Upper lobe of left lung (tissue), 6 donors: ENCODE results near the gene CTNNA1. TPM values are rescaled to one million over a fixed set of nuclear protein-coding genes. Genes with fewer than 3 reads are reported as not detected.

Experiments
- ATAC-seq, 2 donors: fragments of 200-7000 bp; cut with Tn5 transposase; one replicate each; pipeline ENCODE4 v1.9.1; 2022; ENCODE audit warnings: mild to moderate bottlenecking in 2 of 2, moderate library complexity in 2 of 2; ENCODE audit not compliant: low FRiP score in 2 of 2
- DNase-seq, 2 donors: peaks; one replicate each; pipeline ENCODE4 v3.0.0-alpha.2; 2019 to 2020
- H3K27ac ChIP-seq, 4 donors: fragments of 200-600 bp; sonication (generic); one replicate each; pipeline ENCODE4 v1.5.1; 2016 to 2019
- H3K27me3 ChIP-seq, 4 donors: fragments of 200-600 bp; sonication (generic); one replicate each; pipeline ENCODE4 v1.5.1; 2017 to 2019
- H3K36me3 ChIP-seq, 4 donors: fragments of 200-600 bp; sonication (generic); one replicate each; pipeline ENCODE4 v1.5.1; 2016 to 2019
- H3K4me1 ChIP-seq, 4 donors: fragments of 200-600 bp; sonication (generic); one replicate each; pipeline ENCODE4 v1.5.1; 2018 to 2019
- H3K4me3 ChIP-seq, 4 donors: fragments of 200-600 bp; sonication (generic); one replicate each; pipeline ENCODE4 v1.5.1; 2017 to 2019; ENCODE audit warnings: mild to moderate bottlenecking in 2 of 4, moderate library complexity in 1 of 4
- H3K9me3 ChIP-seq, 4 donors: fragments of 200-600 bp; sonication (generic); one replicate each; pipeline ENCODE4 v1.5.1; 2018 to 2019
- EP300 ChIP-seq, 4 donors: sonication (generic); formaldehyde crosslinking; IDR thresholded peaks; one replicate each; pipeline ENCODE4 v1.5.1; 2017; ENCODE audit warnings: antibody characterized with exemption in 4 of 4, control low read depth in 2 of 4
- POLR2A ChIP-seq, 4 donors: fragments of 450-650 bp; IDR thresholded peaks; one replicate each; pipeline ENCODE4 v1.5.1; 2016 to 2017; ENCODE audit warnings: antibody characterized with exemption in 4 of 4, mild to moderate bottlenecking in 2 of 4
- POLR2AphosphoS5 ChIP-seq, 2 donors: sonication (generic); formaldehyde crosslinking; IDR thresholded peaks; one replicate each; pipeline ENCODE4 v1.5.1; 2017; ENCODE audit warnings: antibody characterized with exemption in 2 of 2
- WGBS, 2 donors: methylation state at CpG; one replicate each; pipeline ENCODE4 v1.1.5; 2017 to 2018; 5-methylcytosine and 5-hydroxymethylcytosine counted together
- total RNA-seq, 6 donors: library from RNA; depleted of rRNA in 4 of 6; stranded (reverse); fragments of >200 nt in 4 of 6; gene quantifications; one replicate each; pipeline versions ENCODE4 v1.1.0 to v1.2.1, GENCODE V29; 2016 to 2021
- TF ChIP-seq, protein P1 (sequence below), 6 experiments: fragments of 450-650 bp in 4 of 6; fragments of 200-600 bp in 2 of 6; sonication (generic) in 2 of 6; IDR thresholded peaks; one replicate each; pipeline ENCODE4 v1.5.1; 2016 to 2019; ENCODE audit warnings: antibody characterized with exemption in 6 of 6
- donor health status: DM: no; HTN: no; CAD: no; lungs with moderate emphysema.
- donor health status: DM: no; HTN: yes; CAD: no; lungs with severe emphysema.

The CTNNA1 gene
- total RNA-seq, 6 donors from 2014 or later: 352 to 505 (median 415) TPM

DNA sequence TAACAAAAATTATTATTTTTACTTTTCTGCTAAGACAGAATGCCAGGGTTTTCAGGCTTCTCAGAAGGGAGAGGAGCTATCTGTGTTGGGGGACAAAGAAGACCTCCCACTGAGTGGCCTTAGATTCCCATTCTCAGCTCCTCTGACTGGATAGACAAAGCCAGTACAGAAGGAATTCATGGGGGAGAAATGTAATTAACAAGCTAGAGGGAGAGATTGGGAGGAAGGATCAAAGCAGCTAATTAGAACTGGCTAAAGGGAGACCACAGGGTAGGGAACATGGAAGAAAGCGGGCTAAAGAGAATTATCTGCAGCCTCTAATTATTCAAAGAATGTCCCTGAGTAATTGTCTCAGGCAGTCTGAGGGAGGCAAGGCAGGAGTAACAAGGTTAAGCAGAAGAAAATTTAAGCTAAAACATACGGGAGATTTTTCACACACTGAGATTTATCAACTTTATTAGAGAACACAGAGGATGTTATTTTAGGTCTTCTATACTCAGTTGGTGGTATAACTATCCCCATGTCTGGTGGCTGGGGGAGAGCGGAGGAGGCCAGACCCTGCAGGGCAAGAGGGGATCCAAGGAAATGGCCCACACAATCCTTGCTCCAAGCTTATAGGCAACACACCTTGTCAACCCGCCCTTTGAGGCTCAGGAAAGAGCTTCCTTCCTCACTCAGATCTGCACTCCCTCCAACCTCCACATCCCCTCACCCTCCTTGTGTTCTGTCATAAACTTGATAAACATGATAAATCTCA lies 209.6 kb downstream of the CTNNA1 start:
- Histone ChIP-seq H3K27me3 (no peaks in the 10 kb centered on the region), H3K4me3 (no peak overlapping the region), H3K4me1 (peaks cover 0 to 24% (median 14%) of the 10 kb centered on the region in 4 donors), H3K9me3 (no peaks in the 10 kb centered on the region), H3K27ac (no peak overlapping the region), H3K36me3 (no peaks in the 10 kb centered on the region)
- DNase-seq (no peak), ATAC-seq (no peak)
- TF ChIP-seq, protein P1, sequence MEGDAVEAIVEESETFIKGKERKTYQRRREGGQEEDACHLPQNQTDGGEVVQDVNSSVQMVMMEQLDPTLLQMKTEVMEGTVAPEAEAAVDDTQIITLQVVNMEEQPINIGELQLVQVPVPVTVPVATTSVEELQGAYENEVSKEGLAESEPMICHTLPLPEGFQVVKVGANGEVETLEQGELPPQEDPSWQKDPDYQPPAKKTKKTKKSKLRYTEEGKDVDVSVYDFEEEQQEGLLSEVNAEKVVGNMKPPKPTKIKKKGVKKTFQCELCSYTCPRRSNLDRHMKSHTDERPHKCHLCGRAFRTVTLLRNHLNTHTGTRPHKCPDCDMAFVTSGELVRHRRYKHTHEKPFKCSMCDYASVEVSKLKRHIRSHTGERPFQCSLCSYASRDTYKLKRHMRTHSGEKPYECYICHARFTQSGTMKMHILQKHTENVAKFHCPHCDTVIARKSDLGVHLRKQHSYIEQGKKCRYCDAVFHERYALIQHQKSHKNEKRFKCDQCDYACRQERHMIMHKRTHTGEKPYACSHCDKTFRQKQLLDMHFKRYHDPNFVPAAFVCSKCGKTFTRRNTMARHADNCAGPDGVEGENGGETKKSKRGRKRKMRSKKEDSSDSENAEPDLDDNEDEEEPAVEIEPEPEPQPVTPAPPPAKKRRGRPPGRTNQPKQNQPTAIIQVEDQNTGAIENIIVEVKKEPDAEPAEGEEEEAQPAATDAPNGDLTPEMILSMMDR (IDR thresholded peaks at IDR 0.05): no peak
- TF ChIP-seq EP300 (IDR thresholded peaks at IDR 0.05) (no peak), POLR2A (IDR thresholded peaks at IDR 0.05) (no peak), POLR2AphosphoS5 (IDR thresholded peaks at IDR 0.05) (no peak)
- WGBS, 2 donors: 87 to 88% methylated on average over 4 of the region's 4 CpGs

DNA sequence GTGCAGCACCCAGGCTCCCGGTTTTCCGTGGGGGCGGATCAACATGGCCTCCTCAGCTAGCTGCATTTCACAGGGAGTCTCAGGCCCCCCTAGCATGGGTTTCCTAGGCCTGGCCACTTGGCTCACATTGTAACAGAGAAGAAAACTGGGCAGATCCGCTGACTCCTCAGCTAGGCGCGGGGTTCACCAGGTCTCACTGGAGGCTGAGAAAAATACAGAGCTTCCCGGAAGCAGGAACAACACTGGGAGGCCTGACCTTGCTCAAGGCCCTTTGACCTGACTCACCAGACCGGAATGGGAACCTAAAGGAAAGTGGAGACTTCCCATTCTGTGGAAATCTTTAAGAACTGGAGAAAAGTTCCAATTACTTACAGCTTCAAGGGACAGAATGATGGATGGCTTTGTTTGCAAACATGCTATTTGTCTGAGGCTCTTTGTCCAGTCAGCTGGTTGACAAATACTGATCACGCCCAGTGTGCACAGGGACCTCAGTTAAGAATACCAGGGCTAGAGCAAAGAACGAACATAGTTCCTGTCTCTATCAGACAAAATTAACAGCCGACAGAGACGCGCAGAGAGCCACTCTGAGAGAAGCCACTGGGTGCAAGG lies 210.6 kb downstream of the CTNNA1 start:
- H3K36me3 ChIP-seq: no peaks in the 10 kb centered on the region
- H3K27ac ChIP-seq: no peak overlapping the region
- no peak overlapping the region for H3K4me3 ChIP-seq
- no peaks in the 10 kb centered on the region for H3K27me3 ChIP-seq
- TF ChIP-seq EP300 (IDR thresholded peaks at IDR 0.05) (no peak), POLR2A (IDR thresholded peaks at IDR 0.05) (no peak), POLR2AphosphoS5 (IDR thresholded peaks at IDR 0.05) (no peak)
- TF ChIP-seq, protein P1 (IDR thresholded peaks at IDR 0.05): no peak
- ATAC-seq: no peak
- no peaks in the 10 kb centered on the region for H3K9me3 ChIP-seq
- H3K4me1 ChIP-seq: peaks cover 0 to 30% (median 14%) of the 10 kb centered on the region in 4 donors
- 84 to 88% methylated on average over 13 of the region's 13 CpGs for WGBS, 2 donors
- no peak for DNase-seq

DNA sequence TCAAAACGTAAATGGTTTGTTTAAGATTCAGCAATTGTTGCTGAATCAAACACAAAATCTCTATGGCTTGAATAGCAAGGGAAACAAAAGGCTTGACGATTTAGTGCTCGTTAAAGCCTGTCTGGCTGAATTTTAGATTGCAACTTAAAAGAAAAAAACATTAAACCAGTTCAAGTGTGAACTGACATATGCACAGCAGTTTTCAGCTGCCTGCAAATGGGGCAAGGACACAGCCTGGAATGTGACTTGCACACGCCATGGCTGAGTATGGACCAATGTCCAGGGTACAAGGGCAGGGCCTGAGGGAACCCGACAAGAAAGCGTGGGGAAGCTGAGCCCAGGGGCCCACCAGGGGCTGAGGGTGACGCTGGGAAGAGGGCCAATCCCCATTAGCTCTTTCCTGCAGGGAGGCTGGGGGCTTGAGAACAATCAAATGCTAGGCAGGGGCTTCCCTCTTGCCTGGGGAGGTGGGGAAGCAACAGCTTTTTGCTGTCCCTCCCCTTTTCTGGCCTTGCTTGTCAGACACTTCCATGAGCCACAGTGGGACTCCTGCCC lies 211.5 kb downstream of the CTNNA1 start:
- H3K4me1 ChIP-seq: peaks cover 0 to 30% (median 14%) of the 10 kb centered on the region in 4 donors
- H3K27me3 ChIP-seq: no peaks in the 10 kb centered on the region
- 66 to 69% methylated on average over 7 of the region's 7 CpGs for WGBS, 2 donors
- ATAC-seq (no peak), DNase-seq (no peak)
- TF ChIP-seq POLR2A (IDR thresholded peaks at IDR 0.05): no peak
- TF ChIP-seq, protein P1 (IDR thresholded peaks at IDR 0.05): no peak
- no peak for TF ChIP-seq POLR2AphosphoS5 (IDR thresholded peaks at IDR 0.05)
- TF ChIP-seq EP300 (IDR thresholded peaks at IDR 0.05): no peak
- H3K36me3 ChIP-seq: no peaks in the 10 kb centered on the region
- H3K4me3 ChIP-seq: no peak overlapping the region
- no peak overlapping the region for H3K27ac ChIP-seq
- no peaks in the 10 kb centered on the region for H3K9me3 ChIP-seq

DNA sequence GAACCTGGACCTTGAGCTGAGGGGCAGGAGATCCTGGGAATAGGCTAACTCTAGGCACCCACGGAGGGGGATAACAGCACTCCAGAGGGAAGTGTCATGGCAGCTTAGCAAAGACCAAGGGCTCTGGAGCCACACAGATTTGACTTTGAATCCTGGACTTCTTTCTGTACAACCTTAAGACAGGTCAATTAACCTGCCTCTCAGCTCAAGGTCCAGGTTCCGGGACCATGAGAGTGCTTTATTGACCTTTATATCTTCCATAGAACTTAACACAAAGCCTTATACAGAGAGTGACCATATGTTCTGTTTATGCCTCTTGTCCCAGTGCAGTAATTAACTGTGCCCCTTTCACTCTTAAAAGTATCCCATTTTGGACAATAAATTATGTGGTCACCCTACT lies 212.4 kb downstream of the CTNNA1 start:
- ATAC-seq (no peak), DNase-seq (no peak)
- Histone ChIP-seq H3K27ac (no peak overlapping the region), H3K27me3 (no peaks in the 10 kb centered on the region), H3K9me3 (no peaks in the 10 kb centered on the region), H3K36me3 (no peaks in the 10 kb centered on the region), H3K4me3 (no peak overlapping the region), H3K4me1 (peaks cover 0 to 26% (median 11%) of the 10 kb centered on the region in 4 donors)
- TF ChIP-seq EP300 (IDR thresholded peaks at IDR 0.05) (no peak), POLR2AphosphoS5 (IDR thresholded peaks at IDR 0.05) (no peak), POLR2A (IDR thresholded peaks at IDR 0.05) (no peak)
- TF ChIP-seq, protein P1 (IDR thresholded peaks at IDR 0.05): no peak
- 95 to 98% methylated on average over 2 of the region's 2 CpGs for WGBS, 2 donors
